Smooth muscle cell (in vitro differentiated cells): ENCODE measurements around the gene PDLIM5. TPM values are rescaled to one million over a fixed set of nuclear protein-coding genes. Genes with fewer than 3 reads are reported as not detected.

Source experiments
- DNase-seq: peaks from one replicate; lab custom pipeline; 2025; ENCODE audit not compliant: unreplicated experiment; lab: John Stamatoyannopoulos, UW
- H2AFZ ChIP-seq: fragments of 200-600 bp; sonication (generic); 2 replicates; pipeline ENCODE4 v1.6.0; 2016; ENCODE audit warnings: antibody characterized with exemption, low read depth, mild to moderate bottlenecking
- H3F3A ChIP-seq: fragments of 200-600 bp; sonication (generic); 2 replicates; pipeline ENCODE4 v1.6.0; 2017; ENCODE audit warnings: antibody characterized with exemption, low read depth
- H3K27ac ChIP-seq: fragments of 200-600 bp; sonication (generic); 2 replicates; pipeline ENCODE4 v1.5.1; 2016; ENCODE audit warnings: low read depth, mild to moderate bottlenecking
- H3K27me3 ChIP-seq: fragments of 200-600 bp; sonication (generic); 2 replicates; pipeline ENCODE4 v1.6.1; 2016; ENCODE audit warnings: low read depth, mild to moderate bottlenecking
- H3K36me3 ChIP-seq: fragments of 200-600 bp; sonication (generic); 2 replicates; pipeline ENCODE4 v1.5.1; 2016; ENCODE audit warnings: low read depth
- H3K4me1 ChIP-seq: fragments of 200-600 bp; sonication (generic); 2 replicates; pipeline ENCODE4 v1.5.1; 2016; ENCODE audit warnings: low read depth
- H3K4me2 ChIP-seq: fragments of 200-600 bp; sonication (generic); 2 replicates; pipeline ENCODE4 v1.6.0; 2016; ENCODE audit warnings: mild to moderate bottlenecking
- H3K4me3 ChIP-seq: fragments of 200-600 bp; sonication (generic); 2 replicates; pipeline ENCODE4 v1.5.1; 2016; ENCODE audit warnings: mild to moderate bottlenecking
- H3K79me2 ChIP-seq: fragments of 200-600 bp; sonication (generic); 2 replicates; pipeline ENCODE4 v1.6.0; 2016; ENCODE audit warnings: low read depth, mild to moderate bottlenecking
- H3K9ac ChIP-seq: fragments of 200-600 bp; sonication (generic); 2 replicates; pipeline ENCODE4 v1.6.0; 2016; ENCODE audit warnings: low read depth
- H3K9me3 ChIP-seq: fragments of 200-600 bp; sonication (generic); replicated peaks from 2 replicates; pipeline ENCODE4 v1.5.1; 2016; ENCODE audit warnings: low read depth
- H4K20me1 ChIP-seq: fragments of 200-600 bp; sonication (generic); 2 replicates; pipeline ENCODE4 v1.6.0; 2016; ENCODE audit warnings: low read depth
- WGBS: methylation state at CpG from one replicate; pipeline ENCODE4 v1.1.7; 2016; ENCODE audit warnings: low lambda C conversion rate; 5-methylcytosine and 5-hydroxymethylcytosine counted together
- polyA plus RNA-seq: library from polyadenylated mRNA; unstranded; fragments of >200 nt; fragmentation: Nextera tagmentation; extraction: Ambion mirVana; gene quantifications from 2 replicates; pipeline ENCODE4 v1.2.1, GENCODE V29; 2016
- total RNA-seq: library from RNA; depleted of rRNA; stranded (reverse); fragments of >200 nt; gene quantifications from 2 replicates; pipeline ENCODE4 v1.2.3, GENCODE V29; 2014
- TF ChIP-seq, protein P1 (sequence below): fragments of 200-600 bp; sonication (generic); IDR thresholded peaks from 2 replicates; pipeline ENCODE4 v1.5.1; 2017; ENCODE audit warnings: borderline replicate concordance, mild to moderate bottlenecking, antibody characterized with exemption; ENCODE audit not compliant: insufficient read depth, poor library complexity, severe bottlenecking

The PDLIM5 gene
- total and polyA plus RNA-seq, 2 experiments from 2014 or later = 129 to 150 TPM

DNA sequence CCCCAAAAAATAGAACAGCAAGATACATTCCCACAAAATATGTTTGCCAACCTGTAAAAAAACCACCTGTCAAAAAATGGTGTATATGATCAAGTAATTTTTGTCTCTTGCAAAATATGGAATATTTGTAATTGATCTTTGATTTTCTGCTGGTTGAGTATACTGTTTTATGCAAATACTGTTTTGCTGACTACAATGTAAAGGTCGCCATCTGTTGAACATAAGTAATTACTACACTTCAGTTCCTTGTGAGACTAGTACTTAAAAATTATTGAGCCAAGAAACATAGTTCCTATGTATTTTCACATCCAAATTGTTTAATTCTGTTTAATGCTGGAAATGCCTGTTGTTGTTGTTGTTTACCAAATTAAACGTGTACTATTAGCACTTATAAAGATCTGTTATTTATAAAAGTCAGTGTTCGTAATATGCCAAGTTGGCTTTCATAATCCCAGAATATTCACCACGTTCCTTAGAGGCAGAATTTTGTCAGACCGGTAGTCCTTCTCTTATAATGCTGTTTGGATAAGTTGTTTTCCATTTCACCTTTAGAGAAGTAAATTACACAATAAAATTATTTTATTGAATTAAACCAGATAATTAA lies 144.2 kb downstream of the PDLIM5 start:
- peaks cover 6% of the 10 kb centered on the region for H4K20me1 ChIP-seq
- H3K27ac ChIP-seq = no peak overlapping the region
- H3K4me3 ChIP-seq = no peak overlapping the region
- H3K9me3 ChIP-seq = no peaks in the 10 kb centered on the region
- H3K36me3 ChIP-seq = peaks cover 5% of the 10 kb centered on the region
- DNase-seq = no peak
- WGBS = 67% methylated on average over 5 of the region's 5 CpGs
- H3K4me2 ChIP-seq = no peak overlapping the region
- no peaks in the 10 kb centered on the region for H3K27me3 ChIP-seq
- H3K9ac ChIP-seq = no peak overlapping the region
- TF ChIP-seq, protein P1, sequence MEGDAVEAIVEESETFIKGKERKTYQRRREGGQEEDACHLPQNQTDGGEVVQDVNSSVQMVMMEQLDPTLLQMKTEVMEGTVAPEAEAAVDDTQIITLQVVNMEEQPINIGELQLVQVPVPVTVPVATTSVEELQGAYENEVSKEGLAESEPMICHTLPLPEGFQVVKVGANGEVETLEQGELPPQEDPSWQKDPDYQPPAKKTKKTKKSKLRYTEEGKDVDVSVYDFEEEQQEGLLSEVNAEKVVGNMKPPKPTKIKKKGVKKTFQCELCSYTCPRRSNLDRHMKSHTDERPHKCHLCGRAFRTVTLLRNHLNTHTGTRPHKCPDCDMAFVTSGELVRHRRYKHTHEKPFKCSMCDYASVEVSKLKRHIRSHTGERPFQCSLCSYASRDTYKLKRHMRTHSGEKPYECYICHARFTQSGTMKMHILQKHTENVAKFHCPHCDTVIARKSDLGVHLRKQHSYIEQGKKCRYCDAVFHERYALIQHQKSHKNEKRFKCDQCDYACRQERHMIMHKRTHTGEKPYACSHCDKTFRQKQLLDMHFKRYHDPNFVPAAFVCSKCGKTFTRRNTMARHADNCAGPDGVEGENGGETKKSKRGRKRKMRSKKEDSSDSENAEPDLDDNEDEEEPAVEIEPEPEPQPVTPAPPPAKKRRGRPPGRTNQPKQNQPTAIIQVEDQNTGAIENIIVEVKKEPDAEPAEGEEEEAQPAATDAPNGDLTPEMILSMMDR = peak; percentile 68
- H3K79me2 ChIP-seq = peaks cover 7% of the 10 kb centered on the region
- H2AFZ ChIP-seq = no peak overlapping the region
- H3K4me1 ChIP-seq = no peaks in the 10 kb centered on the region
- H3F3A ChIP-seq = peaks cover 5% of the 10 kb centered on the region

DNA sequence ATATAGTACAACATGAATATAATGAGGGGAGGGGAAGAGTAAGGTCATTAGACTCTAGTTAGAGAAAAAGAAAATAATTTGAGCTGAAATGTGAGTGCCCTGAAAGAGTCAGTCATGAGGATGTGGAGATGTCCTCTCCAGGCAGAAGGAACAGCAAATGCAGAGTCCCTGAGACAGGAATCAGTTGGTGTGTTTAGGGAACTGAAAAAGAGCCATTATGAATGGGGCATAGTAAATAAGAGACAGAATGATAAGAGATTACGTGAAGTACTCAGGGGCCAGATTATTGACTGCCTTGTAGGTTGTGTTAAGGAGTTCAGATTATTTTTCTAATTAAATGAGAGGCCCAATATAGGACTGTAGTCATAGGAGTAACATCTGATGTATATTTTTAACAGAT lies 147.0 kb downstream of the PDLIM5 start:
- Histone ChIP-seq H4K20me1 (peaks cover 10% of the 10 kb centered on the region), H2AFZ (no peak overlapping the region), H3K27me3 (no peaks in the 10 kb centered on the region), H3F3A (no peaks in the 10 kb centered on the region), H3K27ac (no peak overlapping the region), H3K79me2 (peaks cover 4% of the 10 kb centered on the region), H3K4me3 (no peak overlapping the region), H3K4me1 (no peaks in the 10 kb centered on the region), H3K9ac (no peak overlapping the region), H3K9me3 (no peaks in the 10 kb centered on the region), H3K4me2 (no peak overlapping the region), H3K36me3 (peaks cover 5% of the 10 kb centered on the region)
- no peak for DNase-seq
- 95% methylated on average over 1 of the region's 1 CpG for WGBS
- TF ChIP-seq, protein P1 = no peak

GRCh38 chr4:94603170-94603747 lies 151.5 kb downstream of the PDLIM5 start:
- Histone ChIP-seq H3K36me3 (no peaks in the 10 kb centered on the region), H3K4me2 (no peak overlapping the region), H2AFZ (no peak overlapping the region), H3K4me1 (no peaks in the 10 kb centered on the region), H3K27ac (no peak overlapping the region), H3K9ac (no peak overlapping the region), H3F3A (no peaks in the 10 kb centered on the region), H3K9me3 (no peaks in the 10 kb centered on the region), H4K20me1 (peaks cover 23% of the 10 kb centered on the region), H3K27me3 (no peaks in the 10 kb centered on the region), H3K4me3 (no peak overlapping the region), H3K79me2 (no peaks in the 10 kb centered on the region)
- peak; percentile 7 for DNase-seq
- 82% methylated on average over 10 of the region's 10 CpGs for WGBS
- TF ChIP-seq, protein P1 = no peak
